NCI-H774 (cell line): ENCODE measurements around the gene CPPED1.

Experiments used
- DNase-seq: peaks from one replicate; lab custom pipeline; 2025; lab: John Stamatoyannopoulos, UW

CPPED1 gene

GRCh38 chr16:12681653-12682052, 122.0 kb downstream of the CPPED1 start:
- DNase-seq, result no peak

- DNase-seq, result no peak
Observed at GRCh38 chr16:12680531-12680930, 123.2 kb downstream of the CPPED1 start.

GRCh38 chr16:12679660-12680272, 123.9 kb downstream of the CPPED1 start:
- DNase-seq, result no peak

DNA sequence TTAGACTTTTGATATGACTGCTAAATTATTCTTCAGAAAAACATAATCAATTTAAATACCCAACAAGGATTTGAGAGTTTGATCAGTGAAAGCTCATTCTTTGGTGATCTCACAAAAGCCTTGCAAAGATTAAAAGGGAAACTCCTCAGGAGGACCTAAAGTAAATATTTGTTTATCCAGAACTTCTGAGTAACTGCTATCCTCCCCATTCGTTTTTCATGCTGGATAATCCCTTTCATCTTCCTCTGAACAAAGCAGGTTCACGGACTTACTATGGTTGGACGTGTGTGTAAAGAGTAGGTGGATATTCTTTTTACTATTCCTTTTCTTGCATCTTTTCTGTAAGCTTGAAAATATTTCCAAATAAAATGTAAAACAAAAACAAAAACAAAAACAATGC, 124.7 kb downstream of the CPPED1 start:
- no peak for DNase-seq

DNA sequence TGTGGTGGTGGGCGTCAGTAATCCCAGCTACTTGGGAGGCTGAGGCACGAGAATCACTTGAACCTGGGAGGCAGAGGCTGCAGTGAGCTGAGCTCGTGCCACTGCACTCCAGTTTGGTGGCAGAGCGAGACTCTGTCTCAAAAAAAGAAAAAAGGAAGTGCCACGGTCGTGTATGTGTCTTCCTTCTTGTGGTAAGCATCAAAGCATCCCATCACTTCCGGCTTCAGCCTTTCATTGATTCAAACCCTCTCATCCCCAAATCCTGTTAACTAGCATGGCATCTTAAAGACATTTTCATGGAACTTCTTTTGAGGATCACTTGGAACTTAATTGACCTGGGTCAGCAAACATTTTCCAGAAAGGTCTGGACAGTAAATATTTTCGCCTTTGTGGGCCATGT, 126.2 kb downstream of the CPPED1 start:
- no peak for DNase-seq

DNA sequence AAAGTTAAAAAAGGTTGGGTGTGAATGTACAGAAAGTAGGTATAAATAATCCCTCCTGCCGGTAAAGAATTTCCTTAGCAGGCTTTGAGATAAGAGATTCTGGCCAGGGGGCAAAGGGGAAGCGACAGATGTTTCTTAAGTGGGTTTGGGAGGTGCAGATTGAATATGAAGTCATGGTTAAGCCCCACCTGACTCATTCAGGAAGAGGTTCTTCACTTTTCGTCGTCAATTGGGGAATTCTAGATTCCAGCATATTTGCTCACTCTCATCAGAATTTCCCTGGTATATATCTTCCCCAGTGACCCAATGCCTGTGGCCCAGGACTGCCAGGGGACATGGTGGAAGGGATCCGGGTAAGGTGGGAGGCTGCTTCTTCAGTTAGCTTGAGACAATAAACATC, 127.8 kb downstream of the CPPED1 start:
- no peak for DNase-seq

DNA sequence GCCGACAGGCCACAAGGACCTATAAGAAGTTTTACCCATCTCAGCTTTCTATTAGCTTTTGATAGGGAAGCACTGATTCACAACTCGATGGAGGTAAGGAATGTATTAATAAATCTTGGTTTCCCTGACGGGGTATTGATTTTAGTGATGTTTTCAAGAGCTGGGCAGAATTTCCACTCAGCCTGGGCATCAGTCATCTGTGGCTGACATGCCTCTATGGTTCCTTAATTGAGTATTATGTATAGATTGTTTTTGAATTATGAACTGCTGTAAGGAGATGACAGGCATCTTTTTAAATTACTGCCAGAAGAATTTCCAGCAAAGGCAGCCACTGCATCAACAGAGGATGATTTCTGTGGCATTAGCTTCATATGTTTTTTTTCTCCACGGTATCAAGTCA, 128.6 kb downstream of the CPPED1 start:
- no peak for DNase-seq

DNA sequence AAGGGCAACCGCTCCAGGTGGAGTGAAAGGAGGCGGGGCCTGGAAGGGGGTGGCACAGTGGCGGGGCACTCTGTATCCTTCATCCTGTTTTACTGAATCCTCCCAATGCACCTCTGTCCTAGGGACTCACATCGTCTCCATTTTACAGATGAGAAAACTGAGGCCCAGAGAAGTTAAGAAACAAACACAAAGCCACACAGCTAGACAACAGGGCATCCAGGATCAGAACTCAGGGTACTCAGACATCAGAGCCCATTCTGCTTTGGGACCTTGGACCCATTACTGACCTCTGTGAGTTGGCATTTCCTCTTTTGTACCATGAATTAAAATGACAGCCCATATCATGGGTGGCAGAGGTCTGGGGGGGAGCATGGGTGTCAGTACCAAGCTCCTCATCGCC, 129.2 kb downstream of the CPPED1 start:
- DNase-seq, result no peak

GRCh38 chr16:12674071-12674470, 129.6 kb downstream of the CPPED1 start:
- DNase-seq, result no peak

DNA sequence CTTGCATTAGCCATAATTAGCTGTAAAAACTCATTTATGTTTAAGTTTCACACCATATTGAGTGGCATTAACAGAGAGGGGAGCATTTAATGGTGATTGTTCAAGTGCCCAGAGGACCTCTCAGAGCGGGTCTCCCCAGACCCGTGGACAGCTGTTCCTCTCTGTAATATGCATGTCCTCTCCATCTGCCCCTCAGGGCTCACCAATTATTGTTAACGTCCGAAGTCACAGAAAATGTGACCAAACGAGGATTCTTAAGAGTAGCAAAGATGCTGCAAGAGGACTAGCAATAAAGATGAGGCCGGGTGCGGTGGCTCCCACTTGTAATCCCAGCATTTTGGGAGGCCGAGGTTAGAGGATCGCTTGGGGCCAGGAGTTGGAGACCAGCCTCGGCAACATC, 130.2 kb downstream of the CPPED1 start:
- no peak for DNase-seq

DNA sequence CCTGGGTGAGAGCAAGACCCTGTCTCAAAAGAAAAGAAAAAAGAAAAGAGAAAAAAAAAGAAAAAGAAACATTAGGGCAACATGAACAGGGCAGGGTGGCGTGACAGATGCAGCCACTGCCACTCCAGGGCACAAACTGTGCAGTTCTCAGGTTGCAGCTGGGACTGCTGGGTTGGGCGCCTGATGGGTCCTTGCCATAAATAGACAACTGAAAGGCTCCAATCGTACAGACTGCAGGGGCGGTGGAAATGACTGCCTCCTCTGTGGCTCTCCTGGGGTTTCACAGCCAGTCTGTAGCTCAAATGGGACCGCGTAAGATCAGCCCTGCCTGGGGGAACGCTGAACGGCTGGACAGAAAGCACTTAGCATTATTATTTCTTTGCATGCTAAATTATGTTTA, 130.7 kb downstream of the CPPED1 start:
- DNase-seq, result no peak

DNA sequence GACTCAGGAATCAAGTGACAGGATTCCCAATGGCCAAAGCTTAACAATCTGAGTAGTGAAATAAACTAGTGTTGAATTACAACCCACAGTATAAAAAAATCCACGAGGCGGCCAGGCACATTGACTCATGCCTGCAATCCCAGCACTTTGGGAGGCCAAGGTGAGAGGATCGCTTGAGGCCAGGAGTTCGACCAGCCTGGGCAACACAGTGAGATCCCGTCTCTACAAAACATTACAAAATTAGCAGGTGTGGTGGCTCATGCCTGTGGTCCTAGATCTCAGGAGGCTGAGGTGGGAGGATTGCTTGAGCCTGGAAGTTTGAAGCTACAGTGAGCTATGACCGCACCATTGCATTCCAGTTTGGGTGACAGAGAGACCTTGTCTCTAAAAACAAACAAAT, 133.8 kb downstream of the CPPED1 start:
- no peak for DNase-seq

DNA sequence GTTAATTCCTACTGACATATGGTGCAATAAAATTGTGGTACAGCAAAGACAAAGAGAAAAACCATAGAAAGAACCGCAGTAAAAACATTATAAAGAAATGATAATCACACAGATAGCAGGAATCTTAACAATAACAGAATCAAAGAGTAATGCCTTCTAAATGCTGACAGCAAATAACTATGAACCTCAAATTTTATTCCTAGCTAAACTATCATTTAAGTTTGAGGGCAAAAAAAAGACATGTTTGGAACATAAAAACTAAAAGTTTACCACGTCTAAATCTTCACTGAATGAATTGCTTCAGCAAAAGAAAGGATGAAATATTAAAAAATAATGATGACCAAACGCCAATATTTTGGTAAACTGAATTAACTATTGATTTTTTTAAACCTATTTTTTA, 135.8 kb downstream of the CPPED1 start:
- no peak for DNase-seq

GRCh38 chr16:12664164-12664733, 139.4 kb downstream of the CPPED1 start:
- no peak for DNase-seq

DNA sequence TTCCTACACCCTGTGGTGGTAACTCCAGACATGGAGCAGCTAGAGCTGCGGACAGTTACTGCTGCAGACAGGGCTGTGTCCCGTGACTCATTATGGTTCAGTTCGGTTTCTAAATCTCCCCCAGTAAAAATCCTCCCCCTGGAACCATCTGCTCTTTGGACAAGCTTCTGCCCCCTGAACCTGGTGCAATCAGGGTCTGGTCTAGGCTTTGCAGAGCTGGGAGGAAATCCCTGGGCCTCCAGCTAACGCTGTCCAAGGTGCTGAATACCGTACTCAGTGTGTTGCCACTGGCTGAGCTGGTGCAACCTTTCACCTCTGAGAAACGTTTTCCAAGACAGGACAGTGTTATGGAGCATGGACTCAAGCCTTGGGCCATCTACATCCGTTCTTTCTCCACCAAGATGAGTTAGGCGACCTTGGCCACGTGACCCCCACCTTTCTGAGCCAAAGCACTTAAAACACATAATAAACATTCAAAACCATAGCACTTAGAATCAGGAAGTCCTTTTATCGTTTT, 142.0 kb downstream of the CPPED1 start:
- DNase-seq, result no peak

- no peak for DNase-seq
Observed at GRCh38 chr16:12659871-12660270, 143.8 kb downstream of the CPPED1 start.

GRCh38 chr16:12658506-12658905, 145.2 kb downstream of the CPPED1 start:
- DNase-seq, result no peak

GRCh38 chr16:12655537-12655936, 148.2 kb downstream of the CPPED1 start:
- no peak for DNase-seq

- DNase-seq, result no peak
Observed at GRCh38 chr16:12653820-12654392, 149.8 kb downstream of the CPPED1 start.

GRCh38 chr16:12652924-12653323, 150.8 kb downstream of the CPPED1 start:
- no peak for DNase-seq

GRCh38 chr16:12651765-12652512, 151.7 kb downstream of the CPPED1 start:
- DNase-seq, result peak; percentile 35

GRCh38 chr16:12649356-12649755, 154.3 kb downstream of the CPPED1 start:
- DNase-seq, result no peak
